RWPE2 (cell line): ENCODE data around the gene ETV6.
A peak's percentile ranks its signal among the peaks of the same experiment; 100 is the strongest.

Experiments
- ATAC-seq: fragments of 200-7000 bp; cut with Tn5 transposase; 3 replicates; pipeline ENCODE4 v1.9.1; 2021; ENCODE audit warnings: low read depth
- DNase-seq: peaks from one replicate; pipeline ENCODE4 v3.0.0-alpha.2; 2020; ENCODE audit warnings: low spot score
- H3K27ac ChIP-seq: fragments of 450-650 bp; 2 replicates; pipeline ENCODE4 v1.5.1; 2017; ENCODE audit warnings: mild to moderate bottlenecking; ENCODE audit not compliant: poor library complexity, severe bottlenecking
- H3K27me3 ChIP-seq: fragments of 250-450 bp; sonication (Bioruptor Pico); 2 replicates; pipeline ENCODE4 v1.5.1; 2021; ENCODE audit warnings: mild to moderate bottlenecking, moderate library complexity; ENCODE audit not compliant: insufficient read depth, poor library complexity, severe bottlenecking
- H3K36me3 ChIP-seq: fragments of 250-450 bp; sonication (Bioruptor Pico); 2 replicates; pipeline ENCODE4 v1.5.1; 2020; ENCODE audit warnings: low read depth, mild to moderate bottlenecking, moderate library complexity
- H3K4me1 ChIP-seq: fragments of 250-450 bp; sonication (Bioruptor Pico); 2 replicates; pipeline ENCODE4 v1.5.1; 2021; ENCODE audit warnings: mild to moderate bottlenecking, moderate library complexity; ENCODE audit not compliant: insufficient read depth, poor library complexity, severe bottlenecking
- H3K4me3 ChIP-seq: fragments of 250-450 bp; sonication (Bioruptor Pico); 2 replicates; pipeline ENCODE4 v1.5.1; 2021; ENCODE audit warnings: mild to moderate bottlenecking, moderate library complexity; ENCODE audit not compliant: severe bottlenecking
- H3K9me3 ChIP-seq: fragments of 250-450 bp; sonication (Bioruptor Pico); 2 replicates; pipeline ENCODE4 v1.5.1; 2021; ENCODE audit warnings: mild to moderate bottlenecking, moderate library complexity; ENCODE audit not compliant: severe bottlenecking
- CTCF ChIP-seq: fragments of 450-650 bp; IDR thresholded peaks from one replicate; pipeline ENCODE4 v1.5.1; 2017; ENCODE audit warnings: mild to moderate bottlenecking, moderate library complexity; ENCODE audit not compliant: poor library complexity, severe bottlenecking

Gene ETV6

GRCh38 chr12:11697670-11698387, 48.4 kb downstream of the ETV6 start:
- H3K36me3 ChIP-seq, result no peaks in the 10 kb centered on the region
- no peak for DNase-seq
- no peak for TF ChIP-seq CTCF
- H3K4me3 ChIP-seq, result no peak overlapping the region
- peak overlapping the region; percentile 52 for H3K27ac ChIP-seq
- no peaks in the 10 kb centered on the region for H3K9me3 ChIP-seq
- ATAC-seq, result peak; percentile 79
- H3K4me1 ChIP-seq, result peaks cover 16% of the 10 kb centered on the region
- H3K27me3 ChIP-seq, result no peaks in the 10 kb centered on the region

GRCh38 chr12:11698729-11699128, 49.3 kb downstream of the ETV6 start:
- DNase-seq (no peak), ATAC-seq (no peak)
- no peaks in the 10 kb centered on the region for H3K27me3 ChIP-seq
- no peaks in the 10 kb centered on the region for H3K36me3 ChIP-seq
- H3K27ac ChIP-seq, result peak overlapping the region; percentile 52
- no peak for TF ChIP-seq CTCF
- H3K9me3 ChIP-seq, result no peaks in the 10 kb centered on the region
- no peak overlapping the region for H3K4me3 ChIP-seq
- H3K4me1 ChIP-seq, result peaks cover 16% of the 10 kb centered on the region

- Histone ChIP-seq H3K9me3 (no peaks in the 10 kb centered on the region), H3K36me3 (no peaks in the 10 kb centered on the region), H3K4me3 (no peak overlapping the region), H3K4me1 (peaks cover 25% of the 10 kb centered on the region), H3K27me3 (no peaks in the 10 kb centered on the region), H3K27ac (no peak overlapping the region)
- ATAC-seq (no peak), DNase-seq (no peak)
- no peak for TF ChIP-seq CTCF
Observed at GRCh38 chr12:11701433-11701832, 52.0 kb downstream of the ETV6 start.

- H3K9me3 ChIP-seq, result no peaks in the 10 kb centered on the region
- no peaks in the 10 kb centered on the region for H3K36me3 ChIP-seq
- H3K27me3 ChIP-seq, result no peaks in the 10 kb centered on the region
- H3K27ac ChIP-seq, result no peak overlapping the region
- no peak for DNase-seq
- TF ChIP-seq CTCF, result no peak
- no peak overlapping the region for H3K4me3 ChIP-seq
- ATAC-seq, result no peak
- H3K4me1 ChIP-seq, result peaks cover 17% of the 10 kb centered on the region
Observed at GRCh38 chr12:11702959-11703358, 53.5 kb downstream of the ETV6 start.

- no peaks in the 10 kb centered on the region for H3K27me3 ChIP-seq
- TF ChIP-seq CTCF, result no peak
- H3K9me3 ChIP-seq, result no peaks in the 10 kb centered on the region
- H3K4me3 ChIP-seq, result no peak overlapping the region
- H3K27ac ChIP-seq, result no peak overlapping the region
- peaks cover 13% of the 10 kb centered on the region for H3K4me1 ChIP-seq
- H3K36me3 ChIP-seq, result no peaks in the 10 kb centered on the region
- ATAC-seq (no peak), DNase-seq (no peak)
Observed at GRCh38 chr12:11703378-11703777, 53.9 kb downstream of the ETV6 start.
